ENCODE data around the gene ARHGAP10.
"Not testable (repeated sequence)": the region's sequence is repeated elsewhere in the genome, so short reads cannot be mapped to it uniquely, and the experiment has no call there.

The ARHGAP10 gene

GRCh38 chr4:147964266-147964880 is 232.5 kb downstream of the ARHGAP10 start:
- DNase-seq: no peak

- DNase-seq: no peak
Observed at GRCh38 chr4:147965056-147965455, 233.2 kb downstream of the ARHGAP10 start.

- no peak for DNase-seq
Observed at GRCh38 chr4:147965873-147966272, 234.0 kb downstream of the ARHGAP10 start.

- no peak for DNase-seq
Observed at GRCh38 chr4:147968641-147969040, 236.8 kb downstream of the ARHGAP10 start.

GRCh38 chr4:147969573-147970385 is 237.9 kb downstream of the ARHGAP10 start:
- no peak for DNase-seq

- DNase-seq: no peak
Observed at GRCh38 chr4:147971116-147971515, 239.2 kb downstream of the ARHGAP10 start.

- no peak for DNase-seq
Observed at GRCh38 chr4:147975325-147975724, 243.4 kb downstream of the ARHGAP10 start.

GRCh38 chr4:147975933-147976928 is 244.3 kb downstream of the ARHGAP10 start:
- no peak for DNase-seq

GRCh38 chr4:147980586-147980985 is 248.7 kb downstream of the ARHGAP10 start:
- DNase-seq: no peak

GRCh38 chr4:147981305-147981704 is 249.4 kb downstream of the ARHGAP10 start:
- no peak for DNase-seq

- peak; percentile 45 for DNase-seq
Observed at GRCh38 chr4:147984065-147984777, 252.3 kb downstream of the ARHGAP10 start.

- no peak for DNase-seq
Observed at GRCh38 chr4:147984778-147985138, 252.9 kb downstream of the ARHGAP10 start.

GRCh38 chr4:147985376-147985775 is 253.5 kb downstream of the ARHGAP10 start:
- no peak for DNase-seq

GRCh38 chr4:147987252-147987651 is 255.4 kb downstream of the ARHGAP10 start:
- DNase-seq: no peak

GRCh38 chr4:147991543-147992283 is 259.8 kb downstream of the ARHGAP10 start:
- no peak for DNase-seq

GRCh38 chr4:147994076-147994475 is 262.2 kb downstream of the ARHGAP10 start:
- no peak for DNase-seq

- DNase-seq: no peak
Observed at GRCh38 chr4:147994491-147995385, 262.9 kb downstream of the ARHGAP10 start.

GRCh38 chr4:147996859-147997258 is 265.0 kb downstream of the ARHGAP10 start:
- DNase-seq: no peak

- not testable (repeated sequence) for DNase-seq
Observed at GRCh38 chr4:148000038-148000437, 268.1 kb downstream of the ARHGAP10 start.

- no peak for DNase-seq
Observed at GRCh38 chr4:148004228-148004857, 272.5 kb downstream of the ARHGAP10 start.

Measured in hematopoietic multipotent progenitor cell treated with erythropoietin and hydrocortisone succinate and interleukin-3 and kit ligand, for 8 days (in vitro differentiated cells).